ENCODE data around the gene SKA3.
"Not testable (repeated sequence)": the region's sequence is repeated elsewhere in the genome, so short reads cannot be mapped to it uniquely, and the experiment has no call there.

Gene SKA3

GRCh38 chr13:21176215-21176981 lies at the start of gene SKA3, which contains the start of gene MRPL57:
Gene SKA3 (minus strand): TSS chr13:21176552. CDS start chr13:21176477, 75 bp downstream.
Gene MRPL57 (plus strand): TSS chr13:21176658. CDS start chr13:21176917, 259 bp downstream.
- peaks cover 0 to 9% (median 0%) of the 10 kb centered on the region in 11 experiments; a peak in 4 of 22 replicates for H4K20me1 ChIP-seq
- H3K36me3 ChIP-seq = peaks cover 0 to 34% (median 22%) of the 10 kb centered on the region in 11 experiments; a peak in 18 of 22 replicates
- H3K27me3 ChIP-seq = no peaks in the 10 kb centered on the region
- peak within 1 kb of the TSS; percentile 68 to 86 (median 82) for H3K4me3 ChIP-seq
- H3K9me3 ChIP-seq (replicated peaks in 1 of 11) = no peaks in the 10 kb centered on the region
- TF ChIP-seq Cebpa-rat (IDR thresholded peaks at IDR 0.05) = no peak
- H3K27ac ChIP-seq = peak within 1 kb of the TSS; percentile 80 to 95 (median 91)
- peak within 1 kb of the TSS; percentile 84 to 95 (median 93) for H3K9ac ChIP-seq
- H3K4me1 ChIP-seq = peaks cover 22 to 30% (median 25%) of the 10 kb centered on the region in 10 experiments
- peak within 1 kb of the TSS; percentile 78 to 97 (median 88) for H3K4me2 ChIP-seq

GRCh38 chr13:21225082-21225481 lies 48.7 kb upstream of the SKA3 start:
- no peak for TF ChIP-seq Cebpa-rat (IDR thresholded peaks at IDR 0.05)
- Histone ChIP-seq H3K4me1 (peaks cover 0 to 17% (median 8%) of the 10 kb centered on the region in 10 experiments; a peak in 16 of 20 replicates), H3K36me3 (peaks cover 0 to 5% (median 0%) of the 10 kb centered on the region in 11 experiments; a peak in 3 of 22 replicates), H3K9me3 (replicated peaks in 1 of 11) (peaks cover 21 to 61% (median 34%) of the 10 kb centered on the region in 11 experiments), H3K4me2 (no peak overlapping the region), H3K27me3 (no peaks in the 10 kb centered on the region), H3K4me3 (no peak overlapping the region), H4K20me1 (no peaks in the 10 kb centered on the region), H3K27ac (no peak overlapping the region), H3K9ac (no peak overlapping the region)

- peaks cover 0 to 5% (median 0%) of the 10 kb centered on the region in 11 experiments; a peak in 3 of 22 replicates for H3K36me3 ChIP-seq
- H3K4me2 ChIP-seq = no peak overlapping the region; a peak in 3 of 22 replicates
- peaks cover 26 to 55% (median 42%) of the 10 kb centered on the region in 10 experiments for H3K4me1 ChIP-seq
- H3K4me3 ChIP-seq = peak overlapping the region in 2 of 10 experiments; percentile 3 to 34; a peak in 2 of 20 replicates
- H3K27ac ChIP-seq = no peak overlapping the region
- H3K27me3 ChIP-seq = no peaks in the 10 kb centered on the region
- no peak for TF ChIP-seq Cebpa-rat (IDR thresholded peaks at IDR 0.05)
- H4K20me1 ChIP-seq = no peaks in the 10 kb centered on the region
- no peak overlapping the region for H3K9ac ChIP-seq
- H3K9me3 ChIP-seq (replicated peaks in 1 of 11) = peaks cover 21 to 54% (median 37%) of the 10 kb centered on the region in 11 experiments
Observed at GRCh38 chr13:21221268-21221667, 44.9 kb upstream of the SKA3 start.

- not testable (repeated sequence) for H3K4me3 ChIP-seq, H3K36me3 ChIP-seq, H4K20me1 ChIP-seq, H3K27me3 ChIP-seq
- Histone ChIP-seq H3K9ac (peak overlapping the region in 9 of 11 experiments; percentile 22 to 79 (median 68); a peak in 15 of 22 replicates), H3K27ac (peak overlapping the region in 10 of 11 experiments; percentile 38 to 92 (median 82); a peak in 19 of 22 replicates), H3K4me2 (peak overlapping the region; percentile 12 to 88 (median 74); a peak in 20 of 22 replicates), H3K9me3 (replicated peaks in 1 of 11) (peaks cover 22 to 56% (median 40%) of the 10 kb centered on the region in 11 experiments), H3K4me1 (peaks cover 26 to 56% (median 42%) of the 10 kb centered on the region in 10 experiments)
Observed at GRCh38 chr13:21219716-21220115, 43.4 kb upstream of the SKA3 start.

- Histone ChIP-seq H3K4me2 (peak overlapping the region; percentile 55 to 88 (median 74)), H3K9me3 (replicated peaks in 1 of 11) (peaks cover 26 to 54% (median 44%) of the 10 kb centered on the region in 11 experiments), H3K36me3 (peaks cover 0 to 5% (median 0%) of the 10 kb centered on the region in 11 experiments; a peak in 3 of 22 replicates), H3K9ac (peak overlapping the region; percentile 34 to 79 (median 67); a peak in 19 of 22 replicates), H3K27ac (peak overlapping the region in 10 of 11 experiments; percentile 55 to 92 (median 82); a peak in 20 of 22 replicates), H3K4me1 (peaks cover 26 to 56% (median 42%) of the 10 kb centered on the region in 10 experiments), H4K20me1 (no peaks in the 10 kb centered on the region), H3K27me3 (no peaks in the 10 kb centered on the region), H3K4me3 (peak overlapping the region in 1 of 10 experiments; percentile 9; a peak in 3 of 20 replicates)
- TF ChIP-seq Cebpa-rat (IDR thresholded peaks at IDR 0.05) = no peak
Observed at GRCh38 chr13:21219036-21219381, 42.7 kb upstream of the SKA3 start.

GRCh38 chr13:21218351-21219035 lies 42.1 kb upstream of the SKA3 start:
- Histone ChIP-seq H3K4me1 (peaks cover 26 to 56% (median 42%) of the 10 kb centered on the region in 10 experiments), H3K27ac (peak overlapping the region in 10 of 11 experiments; percentile 55 to 92 (median 82); a peak in 21 of 22 replicates), H3K36me3 (peaks cover 0 to 5% (median 0%) of the 10 kb centered on the region in 11 experiments; a peak in 3 of 22 replicates), H3K9ac (peak overlapping the region; percentile 34 to 79 (median 67); a peak in 20 of 22 replicates), H4K20me1 (no peaks in the 10 kb centered on the region), H3K4me2 (peak overlapping the region; percentile 55 to 88 (median 74)), H3K27me3 (no peaks in the 10 kb centered on the region), H3K9me3 (replicated peaks in 1 of 11) (peaks cover 26 to 53% (median 40%) of the 10 kb centered on the region in 11 experiments), H3K4me3 (peak overlapping the region in 1 of 10 experiments; percentile 9; a peak in 3 of 20 replicates)
- no peak for TF ChIP-seq Cebpa-rat (IDR thresholded peaks at IDR 0.05)

- Histone ChIP-seq H3K9ac (no peak overlapping the region), H3K27ac (peak overlapping the region in 2 of 11 experiments; percentile 13 to 92; a peak in 1 of 22 replicates), H3K36me3 (peaks cover 0 to 9% (median 0%) of the 10 kb centered on the region in 11 experiments; a peak in 3 of 22 replicates), H3K4me2 (peak overlapping the region in 2 of 11 experiments; percentile 16 to 88; a peak in 4 of 22 replicates), H3K4me3 (no peak overlapping the region), H3K9me3 (replicated peaks in 1 of 11) (peaks cover 28 to 53% (median 42%) of the 10 kb centered on the region in 11 experiments), H4K20me1 (no peaks in the 10 kb centered on the region), H3K4me1 (peaks cover 26 to 50% (median 42%) of the 10 kb centered on the region in 10 experiments), H3K27me3 (no peaks in the 10 kb centered on the region)
- TF ChIP-seq Cebpa-rat (IDR thresholded peaks at IDR 0.05) = no peak
Observed at GRCh38 chr13:21216332-21216731, 40.0 kb upstream of the SKA3 start.

GRCh38 chr13:21215419-21215818 lies 39.1 kb upstream of the SKA3 start:
- H3K4me3 ChIP-seq, H3K4me2 ChIP-seq, H3K27me3 ChIP-seq, H3K27ac ChIP-seq, H3K9ac ChIP-seq, H3K36me3 ChIP-seq, H4K20me1 ChIP-seq: not testable (repeated sequence)
- H3K9me3 ChIP-seq (replicated peaks in 1 of 11) = peaks cover 27 to 55% (median 44%) of the 10 kb centered on the region in 11 experiments
- peaks cover 26 to 43% (median 38%) of the 10 kb centered on the region in 10 experiments for H3K4me1 ChIP-seq
